ENCODE data around the gene CPVL.

GRCh38 chr7:28954946-28955345 is 191.4 kb downstream of the CPVL start:
- no peak for TF ChIP-seq ZNF274 (IDR thresholded peaks at IDR 0.05; ENCODE audit: low read depth, low read length)
- TF ChIP-seq YY1 (IDR thresholded peaks at IDR 0.05; ENCODE audit: insufficient read depth, insufficient read length) = no peak
- TF ChIP-seq SUZ12 (IDR thresholded peaks at IDR 0.05; ENCODE audit: extremely low read depth, insufficient read depth, insufficient read length) = no peak
